Mucosa of stomach (tissue), 1 donor: ENCODE measurements around the gene GTF2H4.
A peak's percentile ranks its signal among the peaks of the same experiment; 100 is the strongest.

Source experiments
- H3K27me3 ChIP-seq: one replicate; pipeline ENCODE4 v1.7.0; 2013; ENCODE audit warnings: mild to moderate bottlenecking, low read length; ENCODE audit not compliant: control insufficient read depth, insufficient read depth
- H3K36me3 ChIP-seq: one replicate; pipeline ENCODE4 v1.7.0; 2013; ENCODE audit warnings: low read length; ENCODE audit not compliant: control insufficient read depth, insufficient read depth
- H3K4me1 ChIP-seq: one replicate; pipeline ENCODE4 v1.7.0; 2013; ENCODE audit warnings: mild to moderate bottlenecking, low read length; ENCODE audit not compliant: control insufficient read depth, insufficient read depth
- H3K4me3 ChIP-seq: one replicate; pipeline ENCODE4 v1.7.0; 2013; ENCODE audit warnings: low read length
- H3K9ac ChIP-seq: one replicate; pipeline ENCODE4 v1.7.0; 2013; ENCODE audit warnings: mild to moderate bottlenecking, low read length, moderate library complexity
- H3K9me3 ChIP-seq: one replicate; pipeline ENCODE4 v1.7.0; 2013; ENCODE audit warnings: mild to moderate bottlenecking, low read length, moderate library complexity; ENCODE audit not compliant: control insufficient read depth
- donor health status: Pancreatic carcinoma.

Gene GTF2H4

DNA sequence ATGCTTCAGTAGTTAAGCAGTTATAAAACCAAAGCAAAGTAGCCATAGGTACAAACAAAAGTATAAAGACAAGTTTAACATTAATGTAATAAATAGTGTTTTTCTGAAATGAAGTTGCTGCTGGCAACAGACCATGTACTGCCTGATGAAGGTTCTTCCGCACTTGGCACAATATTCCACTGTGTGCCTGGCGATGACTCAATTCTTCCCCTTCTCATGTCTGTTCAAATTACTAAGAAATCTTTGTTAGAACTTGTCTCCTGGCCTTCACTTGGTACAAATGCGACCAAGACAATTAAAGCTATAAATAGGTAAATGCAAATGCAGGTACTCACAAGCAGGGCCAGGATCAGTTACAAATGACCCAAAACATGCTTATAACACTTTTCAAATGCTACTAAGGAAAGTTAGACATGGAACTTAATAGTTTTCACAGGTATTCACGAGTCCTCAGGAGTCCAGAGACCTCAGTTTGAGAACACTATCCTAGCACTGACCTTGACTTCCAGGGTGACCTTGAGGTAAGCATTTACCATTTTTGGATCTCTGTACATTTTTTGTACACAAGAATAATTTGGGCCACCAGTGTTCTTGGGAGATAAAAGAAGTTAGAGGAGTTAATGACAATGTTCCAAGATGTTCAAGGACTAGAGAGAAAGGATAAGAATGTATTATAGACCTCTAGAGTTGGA is 31.8 kb upstream of the GTF2H4 start:
- H3K36me3 ChIP-seq = no peaks in the 10 kb centered on the region
- H3K9ac ChIP-seq = no peak overlapping the region
- peaks cover 14% of the 10 kb centered on the region for H3K4me1 ChIP-seq
- no peaks in the 10 kb centered on the region for H3K9me3 ChIP-seq
- no peak overlapping the region for H3K4me3 ChIP-seq
- no peaks in the 10 kb centered on the region for H3K27me3 ChIP-seq

DNA sequence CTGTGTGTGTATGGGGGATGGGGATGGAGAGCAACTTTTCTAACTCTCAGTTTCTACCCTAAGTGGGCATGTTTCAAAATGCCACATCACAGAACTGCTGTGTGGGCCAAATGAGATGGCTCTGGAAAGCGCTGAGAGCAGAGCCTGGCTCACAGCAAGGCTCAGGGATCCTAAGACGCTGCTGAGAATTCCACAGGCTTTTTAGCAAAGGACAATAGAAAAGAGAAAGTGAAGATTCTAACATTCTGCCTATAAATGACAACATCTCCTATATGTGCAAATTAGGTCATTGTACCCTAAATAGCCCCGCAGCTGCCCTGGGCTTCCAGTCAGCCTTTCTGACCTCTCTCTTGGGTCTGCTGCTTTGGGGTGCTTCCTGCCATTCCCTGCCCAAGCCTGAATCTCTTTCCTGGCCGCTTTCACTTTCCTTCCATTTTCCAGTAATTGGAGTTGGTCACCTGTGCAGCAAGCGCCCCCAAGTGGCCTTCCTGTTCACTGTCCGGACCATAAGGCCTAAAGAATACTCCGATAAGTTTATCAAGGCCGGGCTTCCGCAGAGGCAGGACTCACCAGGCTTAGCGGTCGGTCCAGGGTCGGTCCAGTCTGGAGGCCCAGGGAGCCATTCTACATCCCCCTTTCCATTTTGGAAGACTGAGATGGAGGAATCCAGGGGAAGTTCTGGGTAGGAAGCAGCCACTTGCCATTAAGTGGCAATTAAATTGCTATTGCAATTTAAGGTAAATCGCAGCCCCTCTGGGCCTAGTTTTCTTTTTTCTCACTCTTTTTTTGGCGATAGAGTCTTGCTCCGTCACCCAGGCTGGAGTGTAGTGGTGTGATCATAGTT is 30.4 kb upstream of the GTF2H4 start:
- H3K27me3 ChIP-seq = no peaks in the 10 kb centered on the region
- H3K36me3 ChIP-seq = no peaks in the 10 kb centered on the region
- peaks cover 26% of the 10 kb centered on the region for H3K4me1 ChIP-seq
- H3K9ac ChIP-seq = peak overlapping the region; percentile 86
- H3K4me3 ChIP-seq = peak overlapping the region; percentile 80
- H3K9me3 ChIP-seq = no peaks in the 10 kb centered on the region

DNA sequence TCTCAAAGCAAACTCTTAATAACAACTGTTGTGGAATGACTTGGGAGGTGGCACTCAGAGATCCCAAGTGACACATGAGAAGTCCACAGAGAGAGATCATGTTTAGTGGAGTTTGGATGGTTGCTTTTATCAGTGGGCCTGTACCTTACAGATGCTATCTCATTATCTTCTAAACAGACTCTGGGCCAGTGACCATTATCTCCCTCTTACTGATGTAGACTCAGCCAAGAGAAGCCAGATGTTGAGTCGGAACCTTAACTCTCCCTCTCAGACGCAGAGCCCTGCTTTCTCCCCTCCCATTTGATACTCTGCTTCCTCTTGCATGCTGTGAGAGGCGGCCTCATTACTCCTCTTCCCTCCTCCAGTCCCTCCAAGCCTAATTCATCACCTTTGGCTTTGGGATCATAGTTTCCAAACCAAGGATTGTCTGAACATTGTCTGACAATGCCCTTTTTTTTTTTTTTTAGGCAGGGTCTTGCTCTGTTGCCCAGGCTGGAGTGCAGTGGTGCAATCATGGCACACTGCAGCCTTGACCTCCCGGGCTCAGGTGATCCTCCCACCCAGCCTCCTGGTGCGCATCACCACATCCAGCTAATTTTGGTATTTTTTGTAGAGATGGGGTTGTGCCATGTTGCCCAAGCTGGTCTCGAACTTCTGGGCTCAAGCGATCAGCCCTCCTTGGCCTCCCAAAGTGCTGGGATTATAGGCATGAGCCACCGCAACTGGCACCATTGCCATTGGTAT is 28.2 kb upstream of the GTF2H4 start:
- peaks cover 29% of the 10 kb centered on the region for H3K4me1 ChIP-seq

DNA sequence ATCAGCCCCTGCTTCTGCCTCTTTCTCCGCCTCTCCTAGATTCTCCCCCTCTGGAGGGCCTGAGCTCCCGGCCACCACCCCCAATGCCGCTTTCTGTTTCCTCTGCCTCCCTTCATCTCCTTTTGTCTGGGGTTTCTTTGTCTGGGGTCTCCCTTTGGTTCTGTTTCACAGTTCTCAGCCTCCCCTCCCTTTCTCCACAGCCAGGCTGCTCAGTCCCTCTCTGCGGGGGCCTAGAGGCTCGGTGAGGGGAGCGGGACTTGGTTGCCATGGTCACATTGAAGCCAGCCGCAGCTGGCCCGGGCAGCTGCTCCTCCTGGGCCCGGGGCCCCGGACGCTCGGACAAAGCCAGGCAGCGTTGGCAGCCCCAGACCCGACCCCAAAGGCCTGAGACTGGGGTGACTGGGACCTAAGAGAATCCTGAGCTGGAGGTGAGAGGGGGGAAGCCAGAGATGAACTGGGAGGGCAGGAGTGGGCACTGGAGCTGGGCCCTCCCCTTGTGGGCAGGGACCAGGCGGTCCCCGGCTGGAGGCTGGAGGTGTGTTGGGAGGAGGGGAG is 27.2 kb upstream of the GTF2H4 start:
- H3K4me3 ChIP-seq = no peak overlapping the region
- H3K36me3 ChIP-seq = no peaks in the 10 kb centered on the region
- peaks cover 38% of the 10 kb centered on the region for H3K4me1 ChIP-seq
- H3K9ac ChIP-seq = no peak overlapping the region
- no peaks in the 10 kb centered on the region for H3K9me3 ChIP-seq
- no peaks in the 10 kb centered on the region for H3K27me3 ChIP-seq

More for the DNA sequence above, 28.2 kb upstream of the GTF2H4 start:
- Histone ChIP-seq H3K9ac (no peak overlapping the region), H3K9me3 (no peaks in the 10 kb centered on the region), H3K4me3 (no peak overlapping the region), H3K36me3 (no peaks in the 10 kb centered on the region), H3K27me3 (no peaks in the 10 kb centered on the region)

DNA sequence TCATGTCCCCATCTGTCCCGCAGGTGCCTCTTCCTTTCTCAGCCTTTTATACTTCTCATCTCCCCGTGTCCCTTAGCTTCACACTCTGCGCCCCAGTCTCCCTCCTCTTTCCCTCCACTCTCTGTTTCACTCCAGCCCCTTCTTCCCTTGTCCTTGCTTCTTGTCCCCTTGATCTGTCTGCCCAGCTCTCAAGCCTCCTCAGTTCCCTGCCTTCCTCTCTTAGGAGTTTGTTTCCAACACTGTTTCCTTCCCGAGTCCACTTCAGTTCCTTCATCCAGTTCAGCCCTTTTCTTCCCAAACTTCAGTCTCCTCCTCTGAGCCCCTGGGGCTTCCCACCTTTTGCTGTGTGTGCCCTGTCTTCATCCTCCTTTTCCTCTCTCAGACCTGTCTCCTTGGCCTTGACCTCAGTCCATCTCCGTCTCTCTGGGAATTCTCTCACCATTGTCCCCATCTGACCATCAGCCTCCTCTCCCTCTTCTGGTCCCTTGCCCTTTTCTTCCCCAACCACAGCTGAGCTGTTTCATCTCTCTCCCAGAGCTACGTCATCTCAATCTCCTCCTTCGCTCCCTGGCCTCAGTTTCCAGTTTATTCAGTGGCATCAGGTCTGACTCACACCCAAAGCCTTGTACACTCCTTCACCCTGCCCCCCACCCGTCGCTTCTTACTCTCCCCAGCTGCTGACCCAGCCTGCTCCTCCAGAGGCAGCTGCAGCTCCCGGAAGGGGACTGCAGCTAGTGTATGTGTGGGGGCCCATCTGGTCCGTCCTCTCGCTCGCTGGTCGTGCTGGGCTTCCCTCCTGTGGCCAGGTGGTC is 26.4 kb upstream of the GTF2H4 start:
- no peak overlapping the region for H3K4me3 ChIP-seq
- peaks cover 42% of the 10 kb centered on the region for H3K4me1 ChIP-seq
- no peaks in the 10 kb centered on the region for H3K27me3 ChIP-seq
- no peaks in the 10 kb centered on the region for H3K9me3 ChIP-seq
- no peaks in the 10 kb centered on the region for H3K36me3 ChIP-seq
- peak overlapping the region; percentile 42 for H3K9ac ChIP-seq

DNA sequence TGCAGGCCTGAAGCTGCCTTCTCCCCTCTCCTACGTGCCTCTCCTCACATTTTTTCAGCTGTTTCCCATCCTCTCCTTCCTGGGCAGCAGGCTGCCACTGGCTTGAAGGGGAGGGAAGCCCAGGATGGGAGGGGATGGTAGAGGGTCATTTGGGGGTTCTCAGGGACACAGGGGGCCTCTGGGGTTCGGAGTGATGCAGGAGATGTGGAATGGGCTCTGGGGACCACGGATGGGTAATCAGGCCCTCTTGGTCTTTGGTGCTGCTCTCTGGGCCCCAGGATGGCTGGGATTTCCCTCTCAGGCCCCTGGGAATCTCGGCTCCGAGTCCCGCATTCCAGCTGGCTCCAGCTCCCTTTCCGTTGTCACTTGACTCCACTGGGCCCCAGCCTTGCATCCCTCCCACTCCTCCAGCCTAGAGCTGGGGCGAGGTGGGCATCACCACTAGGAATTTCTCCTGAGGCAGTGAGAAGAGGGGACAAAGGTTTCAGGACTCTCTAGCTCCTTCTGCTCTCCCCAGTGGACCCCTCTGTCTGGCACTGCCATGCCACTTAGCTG is 25.7 kb upstream of the GTF2H4 start:
- peaks cover 40% of the 10 kb centered on the region for H3K4me1 ChIP-seq
- no peak overlapping the region for H3K4me3 ChIP-seq
- no peaks in the 10 kb centered on the region for H3K36me3 ChIP-seq
- peak overlapping the region; percentile 42 for H3K9ac ChIP-seq
- no peaks in the 10 kb centered on the region for H3K27me3 ChIP-seq
- no peaks in the 10 kb centered on the region for H3K9me3 ChIP-seq

DNA sequence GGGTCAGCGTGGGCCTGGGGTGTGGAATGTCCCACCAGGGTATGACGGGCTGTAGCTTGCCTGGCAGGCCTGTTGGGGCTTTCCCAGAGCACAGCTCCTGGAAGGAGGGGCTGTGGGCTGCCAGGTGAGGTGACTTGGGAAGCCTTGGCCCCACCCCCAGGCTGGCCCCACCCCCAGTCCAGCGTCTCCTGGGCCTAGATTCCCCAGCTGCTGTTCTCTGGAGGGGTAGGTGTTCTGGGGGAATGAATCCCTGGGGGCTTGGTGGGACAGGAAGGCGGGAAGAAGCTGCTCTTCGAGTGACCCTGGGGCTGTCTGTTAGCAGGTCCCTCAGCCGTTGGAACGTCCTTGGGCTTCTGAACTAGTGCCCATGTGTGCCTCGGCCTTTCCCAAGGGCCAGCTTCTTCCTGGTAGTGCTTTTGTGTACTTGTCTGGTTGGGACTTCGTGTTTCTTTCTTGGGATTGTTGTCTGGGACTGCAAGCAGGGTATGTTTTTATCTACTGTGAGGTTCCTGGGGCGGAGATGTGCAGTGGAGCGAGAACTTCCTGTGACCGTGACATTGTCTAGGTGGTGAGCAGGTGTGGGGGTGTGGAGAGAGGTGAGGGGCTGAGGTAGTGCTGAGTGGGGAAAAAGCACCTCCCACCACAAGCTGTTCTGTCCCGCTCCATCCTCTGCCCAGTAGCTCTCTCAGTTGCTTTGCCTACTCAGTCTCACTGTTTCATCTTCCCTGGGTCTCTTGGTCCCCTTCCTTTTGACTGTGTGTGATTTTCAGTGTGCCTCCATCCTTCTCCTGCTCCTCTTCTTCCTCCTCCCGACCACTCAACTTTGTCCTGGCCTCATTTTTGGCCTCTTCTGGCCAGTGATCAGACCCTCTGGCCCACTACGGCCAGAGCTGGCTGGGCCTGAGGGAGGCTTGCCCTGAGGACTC is 25.0 kb upstream of the GTF2H4 start:
- Histone ChIP-seq H3K36me3 (no peaks in the 10 kb centered on the region), H3K27me3 (no peaks in the 10 kb centered on the region), H3K4me3 (peak overlapping the region; percentile 52), H3K9ac (peak overlapping the region; percentile 85), H3K9me3 (no peaks in the 10 kb centered on the region), H3K4me1 (peaks cover 37% of the 10 kb centered on the region)

DNA sequence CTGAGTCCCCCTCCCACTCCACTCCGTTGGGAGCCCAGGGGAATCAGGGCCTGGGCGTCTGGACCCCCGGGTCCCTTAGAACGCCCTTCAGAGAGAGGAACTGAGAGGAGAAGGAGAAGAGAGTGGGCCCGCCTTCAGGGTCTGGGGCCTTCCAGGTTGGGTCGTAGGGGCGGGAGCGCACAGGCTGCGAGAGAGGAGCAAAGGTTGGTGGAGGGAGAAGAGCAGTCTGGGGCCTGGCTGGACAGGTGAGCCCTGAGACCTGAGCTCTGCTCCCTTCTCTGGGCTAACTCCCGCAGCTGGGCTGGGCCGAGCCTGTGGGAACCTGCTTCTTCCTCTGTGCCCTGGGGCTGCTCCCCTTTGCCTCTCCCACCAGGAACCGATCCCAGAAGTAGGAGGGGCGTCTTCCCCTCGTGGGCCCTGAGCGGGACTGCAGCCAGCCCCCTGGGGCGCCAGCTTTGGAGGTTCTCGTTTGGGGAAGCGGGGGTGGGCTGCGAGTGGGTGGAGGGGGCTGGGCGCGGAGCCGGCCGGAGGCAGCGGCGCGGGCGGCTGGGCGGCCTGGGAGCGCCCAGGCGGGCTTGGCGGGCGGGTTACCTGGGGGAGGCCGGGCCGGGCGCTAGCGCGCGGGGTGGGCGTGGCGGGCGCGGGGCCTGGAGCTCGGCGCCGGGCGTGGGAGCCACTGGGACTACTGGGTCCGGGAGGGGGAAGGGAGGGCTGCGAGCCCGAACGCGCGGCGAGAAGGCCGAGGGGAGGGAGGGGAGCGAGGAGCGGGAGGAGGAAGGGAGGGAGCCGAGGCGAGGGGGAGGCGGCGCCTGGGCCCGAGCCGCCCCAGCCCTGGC is 24.1 kb upstream of the GTF2H4 start, which contains the start of gene DDR1:
Gene DDR1, plus strand, starts transcription at position 835 of the 836 bp plus-strand sequence. CDS start 4,211 bp downstream, outside the sequence.
- H3K4me3 ChIP-seq = peak within 1 kb of the TSS; percentile 85
- peaks cover 37% of the 10 kb centered on the region for H3K4me1 ChIP-seq
- H3K36me3 ChIP-seq = no peaks in the 10 kb centered on the region
- H3K27me3 ChIP-seq = no peaks in the 10 kb centered on the region
- H3K9ac ChIP-seq = peak within 1 kb of the TSS; percentile 85
- no peaks in the 10 kb centered on the region for H3K9me3 ChIP-seq

DNA sequence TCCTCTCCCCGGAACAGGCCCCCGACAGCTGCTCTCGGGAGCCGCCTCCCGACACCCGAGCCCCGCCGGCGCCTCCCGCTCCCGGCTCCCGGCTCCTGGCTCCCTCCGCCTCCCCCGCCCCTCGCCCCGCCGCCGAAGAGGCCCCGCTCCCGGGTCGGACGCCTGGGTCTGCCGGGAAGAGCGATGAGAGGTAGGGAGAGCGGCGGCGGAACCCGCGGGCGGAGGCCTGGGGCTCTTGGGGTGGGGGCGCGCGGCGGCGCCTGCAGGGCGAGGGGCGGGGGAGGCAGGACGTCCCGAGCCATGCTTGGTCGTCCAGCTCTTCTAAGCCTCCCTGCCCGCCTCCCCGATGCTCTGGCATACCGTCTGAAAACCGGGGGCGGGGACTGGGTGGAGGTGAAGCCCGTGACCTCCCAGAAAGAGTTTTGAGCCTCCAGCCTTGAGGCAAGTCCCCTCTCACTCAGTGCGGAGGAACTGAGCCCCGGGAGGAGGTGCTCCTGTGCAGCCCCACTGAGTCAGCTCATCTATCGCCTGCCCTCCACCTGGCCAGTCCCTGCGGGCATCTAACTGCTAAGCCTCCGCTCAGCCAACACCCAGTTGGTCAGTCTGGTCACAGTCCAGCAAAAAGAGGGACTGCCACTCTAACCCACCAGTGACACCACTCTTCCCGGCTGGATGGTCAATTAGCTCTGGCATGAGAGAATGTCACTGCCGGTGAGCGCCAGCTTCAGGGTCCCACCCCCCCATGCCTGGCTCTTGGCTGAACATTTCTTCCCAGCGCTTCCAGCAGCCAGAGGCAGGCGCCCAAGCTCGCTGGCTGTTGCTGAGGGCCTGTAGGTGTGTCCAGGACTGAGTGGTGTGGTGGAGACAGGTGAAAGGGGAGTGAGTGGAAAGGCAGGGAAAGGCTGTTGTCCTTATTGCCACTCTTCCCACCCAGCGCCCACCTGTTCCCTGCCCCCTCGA is 23.2 kb upstream of the GTF2H4 start:
- peak overlapping the region; percentile 85 for H3K4me3 ChIP-seq
- H3K4me1 ChIP-seq = peaks cover 42% of the 10 kb centered on the region
- peak overlapping the region; percentile 85 for H3K9ac ChIP-seq
- H3K27me3 ChIP-seq = no peaks in the 10 kb centered on the region
- peaks cover 3% of the 10 kb centered on the region for H3K36me3 ChIP-seq
- H3K9me3 ChIP-seq = no peaks in the 10 kb centered on the region
